ENCODE data around the gene FLT4. TPM values are rescaled to one million over a fixed set of nuclear protein-coding genes. Genes with fewer than 3 reads are reported as not detected.
"Not testable (repeated sequence)": the region's sequence is repeated elsewhere in the genome, so short reads cannot be mapped to it uniquely, and the experiment has no call there.

Gene FLT4
- total RNA-seq, 2 experiments from 2014 or later, result 1.7 to 2.8 TPM

GRCh38 chr5:180682008-180682407 lies 32.6 kb upstream of the FLT4 start:
- peaks cover 14% of the 10 kb centered on the region for H3K27me3 Mint-ChIP-seq

GRCh38 chr5:180678319-180678718 lies 28.9 kb upstream of the FLT4 start:
- CTCF ChIA-PET, result interaction anchor here (1.0 kb wide), 1 partner anchor 30 kb away, joined by 3 read pairs; no protein-coding TSS in a partner anchor
- not testable (repeated sequence) for H3K9me3 Mint-ChIP-seq (ENCODE audit: low read depth); H3K4me1 Mint-ChIP-seq; DNase-seq; ATAC-seq; H3K4me3 Mint-ChIP-seq; H3K27ac Mint-ChIP-seq; H3K36me3 Mint-ChIP-seq
- H3K27me3 Mint-ChIP-seq, result peaks cover 23% of the 10 kb centered on the region

More at GRCh38 chr5:180682008-180682407, 32.6 kb upstream of the FLT4 start:
- H3K27ac Mint-ChIP-seq; H3K36me3 Mint-ChIP-seq; ATAC-seq; H3K4me3 Mint-ChIP-seq; CTCF ChIA-PET; H3K4me1 Mint-ChIP-seq; H3K9me3 Mint-ChIP-seq (ENCODE audit: low read depth); DNase-seq: not testable (repeated sequence)

DNA sequence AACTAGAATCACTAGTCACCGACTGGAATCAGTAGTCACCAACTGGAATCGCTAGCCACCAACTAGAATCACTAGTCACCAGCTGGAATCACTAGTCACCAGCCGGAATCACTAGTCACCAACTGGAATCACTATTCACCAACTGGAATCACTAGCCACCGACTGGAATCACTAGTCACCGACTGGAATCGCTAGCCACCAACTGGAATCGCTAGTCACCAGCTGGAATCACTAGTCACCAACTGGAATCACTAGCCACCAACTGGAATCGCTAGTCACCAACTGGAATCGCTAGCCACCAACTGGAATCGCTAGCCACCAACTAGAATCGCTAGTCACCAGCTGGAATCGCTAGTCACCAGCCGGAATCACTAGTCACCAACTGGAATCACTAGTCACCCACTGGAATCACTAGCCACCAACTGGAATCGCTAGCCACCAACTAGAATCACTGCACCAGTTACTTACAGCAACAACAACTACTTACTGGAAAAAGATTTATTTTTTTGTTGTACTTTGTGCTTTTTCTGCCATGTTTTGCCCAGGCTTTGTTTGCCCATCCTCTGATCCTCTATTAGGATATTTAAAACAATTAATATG lies 25.7 kb upstream of the FLT4 start:
- Mint-ChIP-seq H3K36me3 (no peaks in the 10 kb centered on the region), H3K27ac (no peak overlapping the region), H3K4me1 (peaks cover 2% of the 10 kb centered on the region), H3K9me3 (ENCODE audit: low read depth) (no peaks in the 10 kb centered on the region), H3K4me3 (no peak overlapping the region), H3K27me3 (peaks cover 27% of the 10 kb centered on the region)
- CTCF ChIA-PET, result interaction anchor here (0.9 to 1.3 kb wide), 2 partner anchors 9 to 44 kb away, joined by 3 to 4 read pairs; no protein-coding TSS in a partner anchor
- no peak for ATAC-seq
- DNase-seq, result no peak

DNA sequence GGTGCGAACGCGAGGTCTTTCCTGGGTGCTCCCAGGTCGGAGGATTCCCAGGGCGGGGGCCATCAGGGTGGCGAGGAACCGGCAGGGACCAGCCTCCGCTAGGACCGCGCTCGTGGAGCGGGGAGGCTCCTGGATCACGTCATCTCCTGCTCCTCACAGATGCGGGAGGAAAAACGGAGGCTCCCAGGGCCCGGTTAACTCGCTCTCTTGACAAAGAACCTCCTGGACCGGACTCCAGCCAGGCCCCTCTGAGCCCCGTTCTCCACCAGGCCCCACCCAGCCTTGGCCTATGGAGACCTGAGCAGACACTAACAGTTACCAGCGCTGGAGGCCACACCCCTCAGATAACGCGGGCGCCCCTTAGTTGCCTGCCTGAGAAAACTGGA lies 24.7 kb upstream of the FLT4 start:
- not testable (repeated sequence) for ATAC-seq; H3K27ac Mint-ChIP-seq; H3K4me1 Mint-ChIP-seq; DNase-seq; H3K36me3 Mint-ChIP-seq; H3K9me3 Mint-ChIP-seq (ENCODE audit: low read depth); H3K4me3 Mint-ChIP-seq
- CTCF ChIA-PET, result interaction anchor here (1.1 kb wide), 1 partner anchor 16 kb away, joined by 3 read pairs; no protein-coding TSS in a partner anchor
- peaks cover 27% of the 10 kb centered on the region for H3K27me3 Mint-ChIP-seq

DNA sequence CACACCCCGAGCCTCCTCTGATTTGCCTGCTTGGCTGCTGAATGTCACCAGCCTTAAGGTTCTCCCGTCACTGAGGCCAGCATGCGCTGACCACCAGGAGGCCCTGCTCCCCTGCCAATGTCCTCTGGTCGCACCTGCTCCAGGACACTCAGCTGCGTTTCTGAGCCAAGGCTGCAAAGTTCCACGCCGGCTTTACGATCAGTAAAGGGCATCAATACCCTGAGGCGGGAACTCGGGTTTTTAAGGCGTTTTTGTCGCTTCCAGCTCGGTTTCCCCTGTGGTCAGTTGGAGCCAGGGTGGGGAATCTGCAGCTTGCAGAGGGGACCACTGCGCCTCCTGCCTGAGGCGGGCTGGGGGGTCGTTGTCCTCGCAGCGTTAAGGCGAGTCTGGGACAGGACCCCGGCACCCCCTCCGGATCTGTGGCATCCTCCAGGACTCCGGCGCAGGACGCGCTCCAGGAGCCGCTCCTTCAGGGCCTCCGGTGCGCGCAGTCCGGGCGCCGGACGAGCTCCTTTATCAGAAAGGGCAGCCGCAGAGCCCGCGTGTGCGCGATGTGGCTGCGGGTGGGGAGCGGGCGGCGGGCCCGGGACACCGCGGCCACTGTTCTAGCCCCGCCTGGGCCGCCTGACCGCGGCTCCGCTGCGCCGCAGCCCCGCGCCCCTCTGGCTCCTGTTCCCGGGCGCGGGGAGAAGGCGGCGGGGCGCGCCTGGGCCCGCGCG lies 24.1 kb upstream of the FLT4 start:
- H3K36me3 Mint-ChIP-seq, result no peaks in the 10 kb centered on the region
- no peak for DNase-seq
- peaks cover 2% of the 10 kb centered on the region for H3K4me1 Mint-ChIP-seq
- H3K9me3 Mint-ChIP-seq (ENCODE audit: low read depth), result no peaks in the 10 kb centered on the region
- CTCF ChIA-PET, result interaction anchor here (1.1 kb wide), 1 partner anchor 15 kb away, joined by 3 read pairs; no protein-coding TSS in a partner anchor
- peaks cover 27% of the 10 kb centered on the region for H3K27me3 Mint-ChIP-seq
- no peak for ATAC-seq
- no peak overlapping the region for H3K27ac Mint-ChIP-seq
- no peak overlapping the region for H3K4me3 Mint-ChIP-seq

DNA sequence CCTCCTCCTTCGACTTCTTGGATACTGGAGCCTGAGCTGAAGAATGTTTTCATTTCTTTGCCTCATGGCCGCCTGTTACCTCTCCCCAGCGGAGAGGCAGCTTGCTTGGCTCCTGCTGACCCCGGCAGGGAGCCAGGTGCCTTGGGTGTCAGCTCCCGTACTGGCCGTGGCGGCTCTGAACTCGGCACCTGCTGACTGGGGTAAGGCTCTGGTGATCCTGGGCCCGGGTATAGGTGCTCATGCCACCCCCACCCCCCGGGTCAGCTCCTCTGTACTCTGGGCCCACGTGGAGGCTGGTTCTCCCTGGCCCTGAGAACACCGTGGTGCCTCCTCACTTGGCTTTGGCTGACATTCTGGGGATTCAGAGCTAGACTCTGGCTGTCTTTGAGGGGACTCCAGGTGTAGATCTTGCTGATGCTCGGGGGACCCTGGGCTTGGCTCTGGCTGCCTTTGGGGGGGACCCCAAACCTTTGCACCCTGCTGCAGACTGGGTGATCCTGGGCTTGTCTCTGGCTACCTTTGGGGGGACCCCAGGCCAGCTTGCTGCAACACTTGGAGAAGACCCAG lies 22.6 kb upstream of the FLT4 start:
- H3K9me3 Mint-ChIP-seq (ENCODE audit: low read depth); CTCF ChIA-PET; H3K4me3 Mint-ChIP-seq; H3K4me1 Mint-ChIP-seq; H3K36me3 Mint-ChIP-seq; H3K27ac Mint-ChIP-seq; DNase-seq; ATAC-seq: not testable (repeated sequence)
- H3K27me3 Mint-ChIP-seq, result peaks cover 27% of the 10 kb centered on the region

DNA sequence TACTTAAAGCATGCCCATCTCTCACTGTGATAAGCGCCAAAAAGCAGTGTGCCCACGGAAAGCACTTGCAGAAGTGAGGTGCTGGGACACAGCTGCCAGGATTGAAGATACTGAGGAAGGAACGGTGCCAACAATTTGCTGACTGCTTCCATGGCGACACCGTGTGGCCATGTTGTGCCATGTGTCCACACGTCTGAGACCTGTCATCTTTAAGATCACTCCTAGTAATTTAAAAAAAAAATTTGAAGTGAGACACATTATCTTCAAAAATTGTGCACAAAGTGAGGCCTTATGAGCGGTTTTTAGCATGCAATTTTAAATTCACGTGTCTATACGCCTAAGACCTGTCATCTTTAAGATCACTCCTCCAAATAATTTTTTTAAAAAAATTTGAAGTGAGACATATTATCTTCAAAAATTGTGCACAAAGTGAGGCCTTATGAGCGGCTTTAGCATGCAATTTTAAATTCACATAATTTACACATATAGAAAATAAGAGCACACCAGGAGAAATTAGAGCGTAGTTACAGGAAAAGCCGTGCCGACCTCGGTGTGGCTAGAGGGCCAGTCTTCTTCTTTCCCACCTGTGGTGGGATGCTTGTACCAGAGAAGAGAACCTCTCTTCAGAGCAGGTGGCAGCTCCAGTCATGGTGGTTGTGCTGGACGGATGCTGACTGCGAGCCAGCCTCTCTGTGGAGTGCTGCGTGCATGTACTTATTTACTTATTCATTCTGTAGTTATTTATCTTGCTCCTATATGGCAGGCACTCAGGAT lies 21.4 kb upstream of the FLT4 start:
- Mint-ChIP-seq H3K27me3 (peaks cover 23% of the 10 kb centered on the region), H3K4me3 (no peak overlapping the region), H3K9me3 (ENCODE audit: low read depth) (no peaks in the 10 kb centered on the region), H3K27ac (no peak overlapping the region), H3K4me1 (peaks cover 2% of the 10 kb centered on the region), H3K36me3 (no peaks in the 10 kb centered on the region)
- ATAC-seq (peak; percentile 84), DNase-seq (peak; percentile 73)
- CTCF ChIA-PET, result interaction anchor here (1.0 to 1.1 kb wide), 4 partner anchors 14 to 124 kb away, joined by 3 to 5 read pairs (median 3); no protein-coding TSS in a partner anchor

DNA sequence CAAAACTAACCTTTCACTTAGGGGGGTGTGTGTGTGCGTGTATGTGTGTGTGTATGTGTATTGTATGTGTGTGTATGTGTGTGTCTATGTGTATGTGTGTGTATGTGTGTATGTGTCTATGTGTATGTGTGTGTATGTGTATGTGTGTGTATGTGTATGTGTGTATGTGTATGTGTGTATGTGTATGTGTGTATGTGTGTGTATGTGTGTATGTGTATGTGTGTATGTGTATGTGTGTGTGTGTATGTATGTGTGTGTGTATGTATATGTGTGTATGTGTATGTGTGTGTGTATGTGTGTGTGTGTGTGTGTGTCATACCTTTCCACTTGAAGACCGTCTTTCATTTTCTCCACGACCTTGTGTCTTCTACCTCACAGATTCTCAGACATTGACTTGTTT lies 20.8 kb upstream of the FLT4 start:
- Mint-ChIP-seq H3K27ac (no peak overlapping the region), H3K4me1 (peaks cover 2% of the 10 kb centered on the region), H3K9me3 (ENCODE audit: low read depth) (no peaks in the 10 kb centered on the region), H3K36me3 (no peaks in the 10 kb centered on the region), H3K27me3 (peaks cover 17% of the 10 kb centered on the region), H3K4me3 (no peak overlapping the region)
- no peak for ATAC-seq
- CTCF ChIA-PET, result interaction anchor here (1.0 to 1.1 kb wide), 4 partner anchors 14 to 124 kb away, joined by 3 to 5 read pairs (median 3); no protein-coding TSS in a partner anchor
- DNase-seq, result no peak

DNA sequence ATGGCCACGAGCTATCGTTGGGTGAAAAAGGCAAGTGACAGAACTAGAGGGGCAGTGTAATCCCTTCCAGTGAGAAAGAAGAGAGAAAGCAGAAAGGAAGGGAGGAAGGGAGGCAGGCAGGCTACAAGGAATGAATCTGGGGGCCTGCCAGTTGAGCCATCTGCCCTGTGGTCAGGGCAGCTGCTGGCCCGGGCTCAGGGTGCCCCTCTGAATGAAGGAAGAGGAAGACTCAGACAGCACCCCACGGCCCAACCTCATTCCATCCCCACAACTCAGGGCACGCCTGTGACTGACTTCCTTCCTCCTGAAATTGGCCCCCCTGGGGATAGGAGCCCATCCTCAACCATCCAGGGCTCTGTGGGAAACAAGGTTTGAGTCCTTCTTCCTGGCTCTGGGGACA lies 20.3 kb upstream of the FLT4 start:
- ATAC-seq (no peak), DNase-seq (no peak)
- H3K4me1 Mint-ChIP-seq, result peaks cover 2% of the 10 kb centered on the region
- H3K9me3 Mint-ChIP-seq (ENCODE audit: low read depth), result no peaks in the 10 kb centered on the region
- no peaks in the 10 kb centered on the region for H3K36me3 Mint-ChIP-seq
- peaks cover 13% of the 10 kb centered on the region for H3K27me3 Mint-ChIP-seq
- CTCF ChIA-PET, result interaction anchor here (1.2 kb wide), 1 partner anchor 21 kb away, joined by 3 read pairs; no protein-coding TSS in a partner anchor
- no peak overlapping the region for H3K4me3 Mint-ChIP-seq
- H3K27ac Mint-ChIP-seq, result no peak overlapping the region

- CTCF ChIA-PET, result interaction anchor here (1.2 kb wide), 1 partner anchor 20 kb away, joined by 3 read pairs; no protein-coding TSS in a partner anchor
- Mint-ChIP-seq H3K36me3 (no peaks in the 10 kb centered on the region), H3K27me3 (peaks cover 10% of the 10 kb centered on the region), H3K4me3 (no peak overlapping the region), H3K27ac (no peak overlapping the region), H3K4me1 (peaks cover 2% of the 10 kb centered on the region), H3K9me3 (ENCODE audit: low read depth) (no peaks in the 10 kb centered on the region)
- DNase-seq (no peak), ATAC-seq (no peak)
These were observed 19.6 kb upstream of the FLT4 start for GRCh38 chr5:180668835-180669596.

DNA sequence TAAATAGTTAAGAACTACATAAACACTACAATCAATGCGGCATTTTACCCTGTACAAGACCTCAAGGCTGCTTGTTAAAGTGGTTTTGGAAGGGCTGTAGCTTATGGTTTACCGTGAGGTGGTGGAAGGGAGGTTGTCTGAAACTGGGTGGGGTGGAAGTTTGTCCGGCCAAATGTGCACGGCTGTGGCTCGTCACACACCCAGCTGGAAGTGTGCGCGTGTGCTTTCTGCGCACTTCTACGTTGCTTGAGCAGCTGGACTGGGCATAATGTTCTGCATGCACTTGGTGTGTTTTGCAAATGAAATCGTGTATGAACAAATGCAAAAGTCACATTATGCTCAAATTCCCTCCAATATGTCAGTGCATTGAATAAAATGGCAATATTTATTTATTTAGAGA lies 17.4 kb upstream of the FLT4 start:
- Mint-ChIP-seq H3K9me3 (ENCODE audit: low read depth) (no peaks in the 10 kb centered on the region), H3K27me3 (peaks cover 3% of the 10 kb centered on the region), H3K27ac (no peak overlapping the region), H3K4me1 (peaks cover 2% of the 10 kb centered on the region), H3K36me3 (no peaks in the 10 kb centered on the region), H3K4me3 (no peak overlapping the region)
- no peak for ATAC-seq
- CTCF ChIA-PET, result interaction anchor here (0.5 to 0.6 kb wide), 2 partner anchors 457 to 565 kb away, joined by 3 read pairs; no protein-coding TSS in a partner anchor
- DNase-seq, result no peak

DNA sequence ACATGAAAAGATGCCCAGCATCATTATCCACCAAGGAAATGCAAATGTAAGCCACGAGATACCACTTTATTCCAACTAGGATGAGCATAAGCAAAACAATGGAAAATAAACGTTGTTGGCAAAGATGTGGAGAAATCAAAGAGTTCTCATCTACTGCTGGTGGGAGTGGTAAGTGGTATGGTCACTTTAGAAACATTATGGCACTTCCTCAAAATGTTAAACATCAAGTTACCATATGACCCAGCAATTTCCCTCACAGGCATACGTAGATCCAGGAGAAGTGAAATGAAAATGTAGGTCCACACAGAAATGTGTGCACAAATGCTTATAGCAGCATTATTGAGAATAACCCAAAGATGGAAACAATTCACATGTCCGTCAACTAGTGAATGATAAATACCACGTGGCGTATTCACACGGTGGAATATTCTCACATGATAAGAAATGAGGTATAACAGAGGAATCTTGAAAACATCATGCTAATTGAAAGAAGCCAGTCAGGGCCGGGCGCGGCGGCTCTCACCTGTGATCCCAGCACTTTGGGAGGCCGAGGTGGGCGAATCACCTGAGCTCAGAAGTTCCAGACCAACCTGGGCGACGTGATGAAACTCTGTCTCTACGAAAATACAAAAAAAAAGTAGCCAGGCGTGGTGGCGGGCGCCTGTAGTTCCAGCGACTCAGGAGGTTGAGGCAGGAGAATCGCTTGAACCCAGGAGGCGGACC lies 16.4 kb upstream of the FLT4 start:
- DNase-seq, result no peak
- no peak for ATAC-seq
- no peaks in the 10 kb centered on the region for H3K36me3 Mint-ChIP-seq
- CTCF ChIA-PET, result no interaction called here
- H3K9me3 Mint-ChIP-seq (ENCODE audit: low read depth), result no peaks in the 10 kb centered on the region
- no peak overlapping the region for H3K27ac Mint-ChIP-seq
- peaks cover 9% of the 10 kb centered on the region for H3K27me3 Mint-ChIP-seq
- no peak overlapping the region for H3K4me3 Mint-ChIP-seq
- peaks cover 2% of the 10 kb centered on the region for H3K4me1 Mint-ChIP-seq
